Pancreas (tissue), 10 donors: ENCODE results near the gene OBSCN. TPM values are rescaled to one million over a fixed set of nuclear protein-coding genes. Genes with fewer than 3 reads are reported as not detected.

Source experiments
- ATAC-seq, 4 donors: fragments of 200-7000 bp; cut with Tn5 transposase; one replicate each; pipeline versions ENCODE4 v1.8.0 to v1.9.1; 2020; ENCODE audit warnings: mild to moderate bottlenecking in 4 of 4, moderate library complexity in 4 of 4
- DNase-seq, 6 donors: peaks; one replicate each; pipeline ENCODE4 v3.0.0-alpha.2; 2020
- FAIRE-seq: peaks from 2 replicates; lab custom pipeline; 2012; peaks lifted over from hg19 to GRCh38; lab: Jason Lieb, UNC
- H3K27ac ChIP-seq, 4 donors: fragments of 200-600 bp; sonication (generic); 1 replicate in 3 of 4; 2 replicates in 1 of 4; pipeline versions ENCODE4 v1.5.0 to v1.8.0; 2020
- H3K27me3 ChIP-seq, 4 donors: fragments of 200-600 bp; one replicate each; pipeline ENCODE4 v1.8.0; 2021
- H3K36me3 ChIP-seq, 3 donors: fragments of 200-600 bp; sonication (generic) in 1 of 3; one replicate each; pipeline versions ENCODE4 v1.5.0 to v1.8.0; 2020 to 2021
- H3K4me1 ChIP-seq, 3 donors: fragments of 200-600 bp; one replicate each; pipeline ENCODE4 v1.8.0; 2021
- H3K4me3 ChIP-seq, 4 donors: fragments of 200-600 bp; sonication (generic) in 2 of 4; one replicate each; pipeline versions ENCODE4 v1.5.0 to v1.8.0; 2020 to 2021
- H3K9me3 ChIP-seq, 4 donors: fragments of 200-600 bp; one replicate each; pipeline ENCODE4 v1.8.0; 2021
- CTCF ChIP-seq, 4 donors: fragments of 200-600 bp; sonication (generic) in 3 of 4; IDR thresholded peaks; one replicate each; pipeline versions ENCODE4 v1.5.0 to v1.8.0; 2021; ENCODE audit warnings: antibody characterized with exemption in 4 of 4
- WGBS, 2 donors: extraction: QIAGEN DNeasy Blood & Tissue Kit; methylation state at CpG; one replicate each; pipeline ENCODE4 v1.1.7; 2013; 5-methylcytosine and 5-hydroxymethylcytosine counted together
- intact Hi-C, 3 donors: fragments of 100-400 bp; cut with DNase I; formaldehyde crosslinking; loops; one replicate each; pipeline versions ENCODE4 v1.11.1 to v1.14.2; 2022
- polyA plus RNA-seq, 2 donors: library from polyadenylated mRNA; stranded (reverse); fragments of 200-250 nt; gene quantifications; one replicate each; pipeline ENCODE4 v1.2.3, GENCODE V29; 2013
- total RNA-seq, 6 donors: library from RNA; stranded (reverse); fragmentation: NEBNext Ultra II Directional in 4 of 6; extraction: Animal tissue kit (Norgen Biotek cat#: 25700) in 4 of 6; gene quantifications; one replicate each; pipeline versions ENCODE4 v1.2.1 to v1.2.4, GENCODE V29; 2021 to 2023
- donor health status: healthy with polysubstance abuse.
- donor health status: DM: no; HTN: no; CAD: no; lungs with moderate emphysema.
- donor health status: DM: no; HTN: no; CAD: no.
- donor health status: control.
- donor health status: control.
- donor health status: Bipolar disorder and iron deficiency.
- donor health status: DM: yes; HTN: yes; CAD: no.
- donor health status: DM: no; HTN: no; CAD: no.
- donor health status: DM: no; HTN: no; CAD: no.
- donor health status: DM: yes; HTN: yes; CAD: no.

Gene OBSCN
- total and polyA plus RNA-seq, 8 donors: 7.9 to 61.4 (median 11.3) TPM

GRCh38 chr1:228364068-228364705, 156.3 kb downstream of the OBSCN start:
- peak in 2 of 6 donors; percentile 41 to 52 for DNase-seq
- WGBS, 2 donors: 78 to 91% methylated on average over 12 of the region's 12 CpGs
- H3K27me3 ChIP-seq: no peaks in the 10 kb centered on the region
- peaks cover 4 to 9% (median 6%) of the 10 kb centered on the region in 3 donors for H3K4me1 ChIP-seq
- FAIRE-seq: no peak
- TF ChIP-seq CTCF (IDR thresholded peaks at IDR 0.05): no peak
- no peak overlapping the region for H3K27ac ChIP-seq
- no peak for ATAC-seq
- intact Hi-C loops: no loop called here
- no peaks in the 10 kb centered on the region for H3K36me3 ChIP-seq
- H3K4me3 ChIP-seq: no peak overlapping the region
- H3K9me3 ChIP-seq: no peaks in the 10 kb centered on the region

- WGBS, 2 donors: 76 to 83% methylated on average over 19 of the region's 19 CpGs
- Histone ChIP-seq H3K9me3 (no peaks in the 10 kb centered on the region), H3K36me3 (no peaks in the 10 kb centered on the region), H3K27me3 (no peaks in the 10 kb centered on the region), H3K4me3 (no peak overlapping the region), H3K4me1 (peaks cover 4 to 9% (median 6%) of the 10 kb centered on the region in 3 donors), H3K27ac (no peak overlapping the region)
- DNase-seq: peak in 3 of 6 donors; percentile 19 to 73 (median 43)
- intact Hi-C loops: no loop called here
- FAIRE-seq: no peak
- ATAC-seq: no peak
- no peak for TF ChIP-seq CTCF (IDR thresholded peaks at IDR 0.05)
These were observed 156.9 kb downstream of the OBSCN start for GRCh38 chr1:228364706-228365213.

- ATAC-seq (no peak), DNase-seq (peak in 1 of 6 donors; percentile 1), FAIRE-seq (no peak)
- no peaks in the 10 kb centered on the region for H3K9me3 ChIP-seq
- intact Hi-C loops: no loop called here
- H3K4me3 ChIP-seq: no peak overlapping the region
- no peaks in the 10 kb centered on the region for H3K36me3 ChIP-seq
- H3K27me3 ChIP-seq: no peaks in the 10 kb centered on the region
- no peak for TF ChIP-seq CTCF (IDR thresholded peaks at IDR 0.05)
- H3K4me1 ChIP-seq: peaks cover 4 to 9% (median 6%) of the 10 kb centered on the region in 3 donors
- H3K27ac ChIP-seq: no peak overlapping the region
- WGBS, 2 donors: 78 to 84% methylated on average over 20 of the region's 20 CpGs
These were observed 157.6 kb downstream of the OBSCN start for GRCh38 chr1:228365271-228366061.

GRCh38 chr1:228366062-228366865, 158.4 kb downstream of the OBSCN start:
- no peaks in the 10 kb centered on the region for H3K36me3 ChIP-seq
- H3K4me3 ChIP-seq: no peak overlapping the region
- 80 to 83% methylated on average over 23 of the region's 23 CpGs for WGBS, 2 donors
- peaks cover 0 to 1% (median under 1%) of the 10 kb centered on the region in 3 donors for H3K4me1 ChIP-seq
- peak in 3 of 6 donors; percentile 1 to 58 (median 20) for DNase-seq
- no peak for ATAC-seq
- no peak for TF ChIP-seq CTCF (IDR thresholded peaks at IDR 0.05)
- intact Hi-C loops: no loop called here
- no peak for FAIRE-seq
- H3K27me3 ChIP-seq: no peaks in the 10 kb centered on the region
- no peak overlapping the region for H3K27ac ChIP-seq
- H3K9me3 ChIP-seq: no peaks in the 10 kb centered on the region
